HG03097 (cell line): ENCODE data around the gene PHC1.
"Not testable (repeated sequence)": the region's sequence is repeated elsewhere in the genome, so short reads cannot be mapped to it uniquely, and the experiment has no call there.

Experiments
- ATAC-seq: cut with Tn5 transposase; IDR thresholded peaks from one replicate; pipeline ENCODE4 v1.9.1; 2021; ENCODE audit not compliant: unreplicated experiment, low FRiP score

Gene PHC1

GRCh38 chr12:8907513-8907912 lies 6.8 kb upstream of the PHC1 start:
- ATAC-seq: no peak

GRCh38 chr12:8909752-8910151 lies 4.6 kb upstream of the PHC1 start:
- ATAC-seq: no peak

GRCh38 chr12:8911606-8912268 lies 2.6 kb upstream of the PHC1 start:
- no peak for ATAC-seq

- ATAC-seq: no peak
Observed at GRCh38 chr12:8912914-8913313, 1.4 kb upstream of the PHC1 start.

GRCh38 chr12:8913702-8914032 lies 642 bp upstream of the PHC1 start:
- ATAC-seq: no peak

DNA sequence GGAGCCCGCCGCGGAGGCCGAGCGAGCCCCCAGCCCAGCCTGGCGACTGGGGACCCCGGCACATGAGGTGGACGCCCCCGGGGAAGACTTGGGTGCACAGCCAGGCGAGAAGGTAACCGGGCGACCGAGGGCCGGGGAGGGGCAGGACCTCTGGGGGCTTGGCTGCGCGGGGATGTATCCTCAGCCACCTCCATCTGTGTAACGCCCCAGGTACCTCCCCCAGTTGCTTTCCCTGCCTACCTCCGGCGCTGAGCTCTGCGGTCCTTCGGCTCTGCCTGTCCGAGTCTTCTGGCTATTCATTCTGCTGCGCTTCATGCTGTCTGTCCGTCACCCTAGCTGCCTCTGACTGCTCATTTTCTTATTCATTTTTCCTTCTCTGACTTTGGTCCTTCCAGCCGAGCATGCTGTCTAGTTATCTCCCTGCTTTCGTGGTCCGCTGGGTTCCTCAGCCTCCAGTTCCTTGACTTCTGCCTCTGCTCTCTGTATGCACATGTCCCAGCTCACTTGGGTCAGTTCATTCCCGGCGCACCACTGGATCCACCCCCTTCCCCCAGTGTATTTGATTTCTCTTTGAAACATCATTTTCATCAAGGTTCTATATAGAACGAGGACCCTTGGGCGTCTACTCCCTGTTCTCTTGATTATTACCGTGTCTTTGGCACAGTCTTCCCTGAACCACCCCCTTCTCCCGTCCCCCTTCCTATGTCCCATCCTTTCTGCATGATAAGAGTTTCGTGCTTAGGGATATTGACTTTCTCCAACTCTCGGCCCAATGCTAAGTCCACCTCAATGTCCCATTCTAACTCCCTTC lies 612 bp downstream of the PHC1 start:
- ATAC-seq: peak; percentile 37

DNA sequence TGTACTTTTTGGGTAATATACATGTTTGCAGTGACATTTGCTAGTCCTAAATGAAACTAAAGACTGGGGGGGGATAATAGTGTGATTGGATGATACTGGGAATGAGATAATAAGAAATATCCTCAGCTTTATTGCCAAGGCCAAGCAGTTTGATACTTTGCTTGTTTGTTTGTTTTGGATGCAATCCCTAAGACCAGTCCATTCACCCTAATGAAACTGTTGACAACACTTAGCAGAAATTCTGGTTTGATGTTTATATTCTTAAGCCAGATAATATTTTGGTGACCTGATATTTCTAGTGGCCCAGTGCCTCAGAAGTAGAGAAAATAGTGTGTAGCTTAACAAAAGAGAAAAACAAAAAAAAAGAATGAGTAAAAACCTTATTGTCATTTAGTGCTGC lies 1.8 kb downstream of the PHC1 start:
- no peak for ATAC-seq

GRCh38 chr12:8917031-8917430 lies 2.7 kb downstream of the PHC1 start:
- no peak for ATAC-seq

- no peak for ATAC-seq
Observed at GRCh38 chr12:8917751-8918150, 3.4 kb downstream of the PHC1 start.

- not testable (repeated sequence) for ATAC-seq
Observed at GRCh38 chr12:8919643-8920042, 5.3 kb downstream of the PHC1 start.

DNA sequence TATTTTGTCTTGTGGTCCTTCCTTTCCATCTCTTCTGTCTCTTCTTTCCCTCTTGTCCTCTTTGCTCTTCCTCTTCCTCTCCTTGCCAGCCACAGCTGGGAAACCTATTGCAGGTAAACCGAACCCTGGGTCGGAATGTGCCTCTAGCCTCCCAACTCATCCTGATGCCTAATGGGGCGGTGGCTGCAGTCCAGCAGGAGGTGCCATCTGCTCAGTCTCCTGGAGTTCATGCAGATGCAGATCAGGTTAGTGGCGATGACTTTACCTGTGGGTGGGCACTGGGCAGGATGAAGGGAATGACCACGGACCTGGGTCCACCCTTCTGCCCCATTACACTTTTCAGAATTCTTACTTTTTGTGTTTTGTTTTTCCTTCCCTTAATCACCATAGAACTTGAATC lies 8.2 kb downstream of the PHC1 start:
- no peak for ATAC-seq

- not testable (repeated sequence) for ATAC-seq
Observed at GRCh38 chr12:8930655-8931323, 16.5 kb downstream of the PHC1 start.

GRCh38 chr12:8932464-8932863 lies 18.2 kb downstream of the PHC1 start:
- not testable (repeated sequence) for ATAC-seq

- ATAC-seq: not testable (repeated sequence)
Observed at GRCh38 chr12:8934080-8934479, 19.8 kb downstream of the PHC1 start.

GRCh38 chr12:8936735-8937134 lies 22.4 kb downstream of the PHC1 start:
- ATAC-seq: no peak

DNA sequence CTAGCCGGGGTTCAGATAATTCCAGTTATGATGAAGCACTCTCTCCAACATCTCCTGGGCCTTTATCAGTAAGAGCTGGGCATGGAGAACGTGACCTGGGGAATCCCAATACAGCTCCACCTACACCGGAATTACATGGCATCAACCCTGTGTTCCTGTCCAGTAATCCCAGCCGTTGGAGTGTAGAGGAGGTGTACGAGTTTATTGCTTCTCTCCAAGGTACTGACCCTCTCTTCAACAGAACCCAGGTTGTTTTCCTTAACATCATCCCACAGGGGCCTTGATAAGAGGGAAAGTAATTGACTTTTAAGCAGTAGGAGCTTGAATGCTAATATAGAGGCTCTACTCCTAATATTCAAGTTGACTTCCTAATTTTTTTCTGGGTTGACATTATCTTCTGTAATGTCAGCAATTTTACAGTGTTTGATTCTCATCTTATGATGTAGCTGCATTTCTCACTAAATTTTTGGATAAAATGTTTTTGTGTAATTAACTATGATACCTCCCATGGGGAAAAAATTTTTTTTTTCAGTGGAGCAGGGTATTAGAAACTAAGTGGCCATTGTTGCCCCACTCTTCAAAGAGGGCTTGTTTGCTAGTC lies 23.6 kb downstream of the PHC1 start:
- ATAC-seq: not testable (repeated sequence)

DNA sequence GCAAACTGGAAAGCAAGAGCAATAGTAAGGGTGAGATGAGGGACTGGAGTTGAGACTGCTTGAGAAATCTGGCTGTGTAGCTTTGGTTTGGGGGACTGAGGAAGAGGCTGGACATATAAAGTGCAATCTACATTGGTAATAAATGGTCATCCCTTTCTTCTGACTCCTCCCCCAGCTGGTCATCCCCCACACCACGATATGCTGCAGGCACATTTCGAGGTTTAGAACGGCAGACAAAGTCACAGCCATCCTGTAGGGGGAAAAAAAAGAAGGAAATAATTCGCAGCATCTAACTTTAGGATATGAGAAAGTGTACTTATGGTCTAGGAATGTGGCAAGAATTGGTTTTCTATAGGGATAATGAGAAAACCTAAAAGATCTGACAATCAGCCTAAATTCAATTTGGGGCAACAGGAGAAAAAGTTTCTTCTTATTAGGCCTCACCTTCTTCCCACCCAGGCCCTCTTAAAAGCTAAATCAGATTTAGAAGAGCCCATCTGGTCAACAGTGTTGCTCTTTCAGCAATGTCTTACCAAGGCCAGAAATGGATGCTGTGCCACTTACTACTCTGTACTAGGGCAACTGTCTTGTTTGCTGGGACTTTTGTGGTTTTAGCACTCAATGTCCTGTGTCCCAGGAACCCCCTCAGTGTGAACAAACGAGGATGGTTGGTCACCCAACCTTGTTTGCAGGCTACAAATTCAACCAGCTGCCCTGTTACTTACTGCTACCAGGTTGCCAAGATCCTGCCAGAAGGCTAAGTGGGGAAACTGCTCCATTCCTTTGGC lies 27.6 kb downstream of the PHC1 start:
- no peak for ATAC-seq

DNA sequence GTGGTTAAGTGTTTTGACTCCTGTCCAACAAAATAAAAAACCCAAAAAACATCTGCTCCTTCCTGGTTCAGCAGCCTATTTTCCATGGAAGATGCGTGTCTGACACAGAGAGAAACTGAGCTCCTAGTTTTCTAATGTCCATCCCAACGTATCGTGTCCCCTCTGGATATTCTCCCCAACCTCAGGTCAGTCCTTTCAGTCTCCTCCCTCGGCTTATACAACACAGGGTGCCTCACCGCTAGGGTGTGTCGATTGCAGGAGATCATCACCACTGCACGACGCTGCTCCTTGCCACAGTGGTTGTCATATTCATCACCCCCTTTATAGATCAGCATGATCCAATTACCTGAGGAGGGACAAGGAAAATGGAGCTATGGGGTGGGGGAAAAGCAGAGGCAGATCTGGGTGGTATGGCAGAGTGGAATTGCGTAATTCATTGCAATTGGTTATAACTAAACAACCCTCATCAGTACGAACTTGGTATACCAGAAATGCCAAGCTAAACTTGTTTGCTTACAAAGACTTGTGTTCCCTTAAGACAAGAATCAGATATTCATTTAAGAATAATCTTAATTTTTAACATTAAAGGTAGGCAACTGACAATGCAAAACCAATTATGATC lies 29.4 kb downstream of the PHC1 start:
- no peak for ATAC-seq

DNA sequence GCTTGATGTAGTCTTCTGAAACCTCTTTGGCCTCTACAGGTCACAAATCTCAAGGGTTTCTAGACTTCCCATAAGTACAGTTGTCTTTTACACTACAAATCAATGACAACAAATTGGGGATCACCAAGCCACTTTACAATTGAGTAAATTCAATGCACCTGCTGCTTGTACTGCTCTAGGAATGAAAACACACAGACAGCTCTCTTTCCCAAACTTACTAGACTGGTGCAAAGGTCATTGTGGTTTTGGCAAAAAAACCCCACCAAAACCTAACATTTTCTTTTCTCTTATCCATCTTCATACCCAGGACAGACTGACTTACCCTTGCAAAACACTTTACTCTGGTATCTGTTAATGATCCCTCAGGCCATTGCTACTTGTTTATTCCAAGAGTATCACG lies 32.4 kb downstream of the PHC1 start:
- no peak for ATAC-seq

DNA sequence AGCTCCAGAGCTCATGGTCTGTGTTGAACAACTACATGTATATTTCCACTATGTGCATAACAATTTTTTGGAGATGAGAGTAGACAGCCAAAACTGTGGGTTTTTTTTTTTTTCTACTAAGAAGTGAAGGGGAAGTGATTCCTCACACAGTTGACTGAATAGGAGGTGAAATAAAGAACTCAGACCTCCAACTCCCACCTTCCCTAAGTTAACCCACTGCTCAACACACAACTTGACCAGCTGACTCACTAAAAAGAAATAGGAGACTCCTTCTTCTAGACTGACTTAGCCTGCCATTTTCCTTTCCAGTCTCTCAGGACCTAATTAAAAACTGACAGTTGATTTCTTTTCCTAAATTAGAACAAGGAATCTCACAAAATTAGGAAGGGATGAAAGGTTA lies 33.4 kb downstream of the PHC1 start:
- no peak for ATAC-seq
